HG02571 (cell line): ENCODE results near the gene BICRAL.
A peak's percentile ranks its signal among the peaks of the same experiment; 100 is the strongest.
"Not testable (repeated sequence)": the region's sequence is repeated elsewhere in the genome, so short reads cannot be mapped to it uniquely, and the experiment has no call there.

ENCODE experiments used
- ATAC-seq: cut with Tn5 transposase; IDR thresholded peaks from one replicate; pipeline ENCODE4 v1.9.1; 2021; ENCODE audit warnings: mild to moderate bottlenecking, moderate library complexity; ENCODE audit not compliant: unreplicated experiment

BICRAL gene

DNA sequence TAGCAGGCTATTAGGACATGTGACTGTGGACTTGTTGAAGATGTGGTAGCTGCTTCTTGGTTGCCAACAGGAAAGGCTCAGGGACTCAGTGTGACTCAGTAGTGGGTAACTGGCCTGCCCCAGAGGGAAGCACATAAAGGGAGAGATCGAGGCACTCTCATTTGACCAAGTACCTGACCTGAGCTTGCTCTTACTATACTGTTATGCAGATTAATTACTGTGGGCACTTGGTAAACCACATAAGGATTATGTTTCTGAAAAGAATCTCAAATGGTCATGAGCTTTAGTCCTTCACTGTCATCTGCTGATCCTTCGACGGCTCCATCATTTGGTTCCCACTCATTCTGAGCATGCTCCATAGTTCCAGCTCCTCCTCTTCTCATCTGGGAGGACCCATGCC, 49.4 kb downstream of the BICRAL start:
- ATAC-seq: no peak

DNA sequence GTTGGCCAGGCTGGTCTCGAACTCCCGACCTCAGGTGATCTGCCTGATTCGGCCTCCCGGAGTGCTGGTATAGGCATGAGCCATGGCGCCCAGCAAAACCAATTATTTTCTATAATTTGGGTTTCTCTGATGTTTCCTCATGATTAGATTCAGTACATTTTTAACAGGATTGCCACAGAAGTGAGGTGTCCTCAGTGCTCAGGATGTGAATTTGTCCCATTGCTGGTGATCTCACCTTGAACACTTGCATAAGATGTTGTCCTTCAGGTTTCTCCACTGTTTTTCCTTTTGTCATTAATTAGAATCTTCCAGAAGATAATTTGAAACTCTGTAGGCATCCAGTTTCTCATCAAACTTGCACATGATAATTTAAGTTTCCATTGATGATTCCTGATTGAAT, 52.2 kb downstream of the BICRAL start:
- ATAC-seq: no peak

DNA sequence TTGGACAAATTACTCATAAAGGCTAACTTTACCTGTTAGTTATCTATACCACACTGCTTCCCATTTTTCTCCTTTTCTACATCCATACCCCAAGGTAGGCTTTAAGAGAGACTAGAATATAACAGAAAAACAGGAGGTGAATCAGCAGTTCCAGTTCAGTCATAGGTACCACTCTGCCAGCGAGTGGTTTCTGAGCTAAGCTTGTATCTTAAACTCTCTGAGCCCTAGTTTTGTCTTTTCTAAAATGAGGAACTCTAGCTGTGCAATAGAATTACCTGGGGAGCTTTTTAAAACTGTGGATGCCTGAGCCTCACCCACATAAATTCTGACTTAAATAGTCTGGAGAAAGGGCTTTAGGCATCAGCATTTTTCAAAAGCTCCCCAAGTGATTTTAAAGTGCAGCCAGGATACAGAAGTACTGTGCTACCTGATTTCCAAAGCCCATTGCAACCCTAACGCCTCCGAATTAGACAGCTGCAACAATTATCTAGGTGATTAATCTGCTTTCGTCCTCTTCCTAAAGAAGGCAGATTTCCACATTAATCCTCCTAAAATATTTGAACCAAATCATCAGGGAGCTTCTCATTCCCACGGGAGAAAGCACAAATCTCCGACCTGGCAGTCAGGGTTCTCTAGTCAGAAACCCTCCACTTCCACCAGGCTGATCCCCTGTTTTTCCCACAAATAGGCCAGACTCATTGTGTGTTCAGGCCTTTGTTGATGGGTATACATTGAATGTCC, 60.2 kb downstream of the BICRAL start:
- no peak for ATAC-seq

DNA sequence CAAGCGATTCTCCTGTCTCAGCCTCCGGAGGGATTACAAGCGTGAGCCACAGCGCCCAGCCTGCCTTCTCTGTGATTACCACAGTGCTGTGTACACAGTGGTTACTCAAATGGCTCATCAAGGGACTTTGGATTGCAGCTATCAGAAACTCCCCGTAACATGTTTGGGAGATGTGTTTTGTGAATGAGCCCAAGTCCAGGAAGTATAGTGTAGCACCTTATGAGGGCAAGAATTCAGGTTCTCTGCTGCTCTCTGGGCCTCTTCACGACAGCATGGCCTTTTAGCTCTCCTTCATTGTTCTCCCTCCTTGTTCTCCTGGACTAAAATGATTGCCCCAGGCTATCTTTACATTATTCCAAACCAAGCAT, 63.5 kb downstream of the BICRAL start:
- no peak for ATAC-seq

DNA sequence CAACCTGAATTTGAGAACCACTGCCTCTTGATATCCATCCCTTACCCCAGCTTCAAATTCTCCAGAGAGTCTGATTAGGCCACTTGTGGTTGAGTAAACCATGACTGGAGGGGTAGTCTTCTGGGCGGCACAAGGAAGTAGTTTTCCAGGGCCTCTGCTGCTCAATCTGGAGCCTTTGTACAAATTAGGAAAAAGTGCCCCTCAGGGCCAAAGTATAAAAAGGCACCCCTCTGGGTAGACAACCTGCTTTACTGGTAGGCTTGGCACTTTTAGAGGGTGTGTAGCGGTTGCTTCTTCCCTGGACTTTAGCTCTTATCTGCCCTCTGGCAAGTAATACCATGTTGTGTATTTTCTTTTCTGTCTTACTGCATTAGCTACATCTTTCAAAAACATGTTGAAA, 64.7 kb downstream of the BICRAL start:
- ATAC-seq: no peak

DNA sequence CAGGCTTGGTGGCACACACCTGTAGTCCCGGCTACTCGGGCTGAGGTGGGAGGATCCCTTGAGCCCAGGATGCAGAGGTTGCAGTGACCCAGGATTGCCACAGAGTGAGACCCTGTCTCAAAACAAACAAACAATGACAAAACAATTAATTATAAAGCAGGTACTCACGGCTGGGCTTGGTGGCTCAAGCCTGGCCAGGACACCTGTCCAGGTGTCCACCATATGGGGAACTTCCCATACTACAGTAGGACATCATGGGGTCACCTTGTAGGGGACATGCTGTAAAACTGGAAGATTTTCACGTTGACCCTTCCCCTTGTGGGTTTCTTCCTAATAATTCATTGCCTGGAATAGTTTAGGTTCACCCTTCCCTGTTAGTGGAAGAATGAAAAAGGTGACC, 66.8 kb downstream of the BICRAL start:
- ATAC-seq: no peak

DNA sequence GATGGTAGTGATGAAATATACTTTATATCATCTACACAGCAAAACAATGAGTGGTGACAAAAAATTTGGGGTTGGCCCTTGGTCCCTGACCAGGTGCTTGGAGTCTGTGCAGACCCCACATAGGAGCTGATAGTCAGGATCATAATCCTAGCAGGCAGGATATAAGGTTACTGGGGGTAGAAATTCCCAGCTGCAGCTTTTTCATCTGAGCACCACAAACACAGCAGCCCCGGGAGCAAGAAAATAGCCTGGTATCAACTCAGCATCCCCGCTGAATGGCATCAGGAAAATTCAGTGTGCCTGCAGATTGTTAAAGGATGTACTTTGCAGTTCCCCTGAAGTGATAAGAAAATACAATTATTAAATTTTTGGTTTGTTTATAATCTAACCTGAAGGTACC, 69.7 kb downstream of the BICRAL start:
- no peak for ATAC-seq

DNA sequence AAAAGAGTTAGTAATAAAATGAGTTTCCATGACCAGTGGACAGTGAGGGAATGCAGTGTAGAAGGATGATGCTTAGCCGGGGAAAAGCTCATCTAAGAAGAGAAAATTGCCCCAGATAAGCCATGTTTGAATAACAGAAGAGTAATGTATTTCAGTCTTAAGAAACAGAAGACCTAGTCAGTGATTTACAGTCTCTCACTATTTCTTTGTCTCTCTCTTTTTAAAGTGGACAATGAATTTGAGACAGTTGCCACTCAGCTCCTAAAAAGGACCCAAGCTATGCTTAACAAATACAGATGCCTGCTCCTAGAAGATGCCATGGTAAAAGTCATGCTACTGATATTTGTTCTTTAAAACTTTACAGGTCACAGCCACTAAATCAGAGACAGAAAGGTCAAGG, 78.2 kb downstream of the BICRAL start:
- ATAC-seq: no peak

DNA sequence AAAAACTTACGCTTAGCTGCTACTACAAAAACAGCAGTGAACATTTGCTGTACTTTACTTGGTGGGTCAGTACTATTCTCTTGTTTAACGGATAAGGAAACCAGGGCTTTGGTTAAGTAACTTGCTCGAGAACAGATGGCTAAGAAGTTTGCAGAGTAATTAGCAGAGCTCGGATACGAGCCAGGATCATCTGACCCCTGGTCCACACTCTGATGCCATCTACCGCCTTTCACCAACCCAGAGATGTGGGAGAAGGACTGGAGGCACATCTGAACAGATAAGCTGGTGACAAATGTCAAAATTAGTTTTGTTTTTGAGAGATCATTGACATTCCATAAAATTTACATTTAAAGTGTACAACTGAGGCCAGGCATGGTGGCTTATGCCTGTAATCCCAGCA, 78.6 kb downstream of the BICRAL start:
- ATAC-seq: no peak

DNA sequence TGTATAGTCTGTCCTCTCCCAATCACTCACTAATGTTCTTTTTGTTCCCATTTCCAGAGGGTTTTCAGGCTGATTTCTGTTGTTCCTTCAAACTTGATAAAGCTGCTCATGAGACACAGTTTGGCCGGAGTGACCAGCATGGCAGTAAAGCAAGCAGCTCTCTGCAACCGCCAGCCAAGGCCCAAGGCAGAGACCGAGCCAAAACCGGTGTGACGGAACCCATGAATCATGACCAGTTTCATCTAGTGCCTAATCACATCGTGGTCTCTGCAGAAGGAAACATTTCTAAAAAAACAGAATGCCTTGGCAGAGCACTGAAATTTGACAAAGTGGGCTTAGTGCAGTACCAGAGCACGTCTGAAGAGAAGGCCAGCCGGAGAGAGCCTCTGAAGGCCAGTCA, 82.8 kb downstream of the BICRAL start:
- ATAC-seq: no peak

DNA sequence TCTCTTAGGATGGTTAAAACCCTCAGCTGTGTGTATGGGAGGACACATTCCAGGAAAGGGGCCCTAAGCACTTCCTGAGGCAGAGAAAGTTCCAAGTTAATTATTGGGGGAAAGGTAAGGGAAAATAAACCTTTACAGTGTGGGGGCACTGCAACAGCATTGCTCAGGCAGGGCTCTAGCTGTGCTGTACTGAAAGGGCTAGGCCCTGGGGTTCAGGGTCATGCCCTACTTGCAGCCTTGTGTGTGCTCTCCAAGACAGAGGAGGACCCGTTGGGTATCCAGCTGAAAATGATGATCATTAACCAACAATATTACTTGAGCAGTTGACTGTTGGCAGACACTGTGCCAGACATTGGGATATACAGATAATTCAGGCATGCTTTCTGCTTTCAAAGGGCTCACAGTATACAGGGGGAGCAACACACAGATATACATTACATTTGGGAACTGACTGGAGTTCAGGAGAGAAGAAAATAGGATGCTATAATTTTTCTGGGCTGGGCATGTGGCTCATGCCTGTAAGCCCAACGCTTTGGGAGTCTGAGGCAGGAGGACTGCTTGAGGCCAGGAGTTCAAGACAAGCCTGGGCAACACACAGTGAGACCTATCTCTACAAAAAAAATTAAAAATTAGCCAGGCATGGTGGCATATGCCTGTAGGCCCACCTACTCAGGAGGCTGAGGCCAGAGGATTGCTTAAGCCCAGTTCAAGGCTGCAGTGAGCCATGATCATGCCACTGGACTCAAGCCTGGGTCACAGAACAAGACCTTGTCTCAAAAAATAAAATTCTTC, 88.5 kb downstream of the BICRAL start:
- ATAC-seq: no peak

DNA sequence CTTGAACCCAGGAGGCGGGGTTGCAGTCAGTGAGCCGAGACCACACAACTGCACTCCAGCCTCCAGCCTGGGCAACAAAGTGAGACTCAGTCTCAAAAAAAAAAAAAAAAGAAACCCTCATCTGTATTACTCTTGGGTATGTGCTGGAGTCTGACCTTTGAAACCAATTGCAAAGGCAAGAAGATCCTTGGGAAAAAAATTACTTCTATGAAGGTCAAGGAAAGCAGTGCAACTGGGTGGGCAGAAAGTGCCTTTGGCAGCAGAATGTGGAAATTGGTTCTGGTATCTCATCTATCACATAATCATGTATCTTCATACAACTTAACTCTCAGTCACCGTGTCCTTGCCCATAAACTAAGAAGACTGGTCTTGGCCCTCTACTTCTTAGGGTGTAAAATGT, 89.9 kb downstream of the BICRAL start:
- ATAC-seq: no peak

DNA sequence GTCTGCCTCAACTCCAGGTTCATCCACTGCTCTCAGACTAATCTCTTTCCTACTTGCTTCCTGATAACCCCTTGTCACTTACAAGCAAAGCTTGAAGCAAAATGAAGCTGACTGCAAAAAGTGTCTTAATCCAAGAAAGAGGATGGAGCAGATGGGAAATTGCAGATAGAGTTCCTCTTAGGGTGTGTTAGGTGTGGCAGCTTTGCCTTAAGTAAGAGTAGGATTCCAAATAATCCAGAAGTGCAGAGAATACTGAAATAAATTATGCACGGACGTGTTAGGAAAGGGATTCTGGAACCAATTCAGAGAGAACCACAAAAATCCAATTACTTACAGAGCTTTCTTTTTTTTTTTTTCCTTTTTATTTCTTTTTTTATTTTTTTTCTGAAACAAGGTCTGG, 91.5 kb downstream of the BICRAL start:
- no peak for ATAC-seq

DNA sequence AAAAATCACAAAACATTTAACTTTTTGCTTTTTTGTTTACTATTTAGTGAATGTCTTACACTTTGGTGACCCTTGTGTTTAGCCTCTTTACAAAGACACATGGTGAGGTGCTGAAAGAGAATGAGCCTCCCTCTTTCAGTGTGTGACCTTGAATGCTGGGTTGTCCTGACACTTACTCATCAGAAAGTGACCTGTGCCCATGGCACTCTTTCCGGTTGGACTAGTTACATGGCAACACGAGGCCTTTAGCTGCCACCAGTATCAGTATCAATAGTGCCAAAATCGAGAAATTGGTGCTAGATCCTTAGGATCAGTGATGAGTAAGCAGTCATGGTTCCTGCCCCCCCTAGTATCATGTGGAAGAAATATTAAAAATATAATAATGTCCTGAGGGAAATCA, 95.8 kb downstream of the BICRAL start:
- ATAC-seq: no peak

DNA sequence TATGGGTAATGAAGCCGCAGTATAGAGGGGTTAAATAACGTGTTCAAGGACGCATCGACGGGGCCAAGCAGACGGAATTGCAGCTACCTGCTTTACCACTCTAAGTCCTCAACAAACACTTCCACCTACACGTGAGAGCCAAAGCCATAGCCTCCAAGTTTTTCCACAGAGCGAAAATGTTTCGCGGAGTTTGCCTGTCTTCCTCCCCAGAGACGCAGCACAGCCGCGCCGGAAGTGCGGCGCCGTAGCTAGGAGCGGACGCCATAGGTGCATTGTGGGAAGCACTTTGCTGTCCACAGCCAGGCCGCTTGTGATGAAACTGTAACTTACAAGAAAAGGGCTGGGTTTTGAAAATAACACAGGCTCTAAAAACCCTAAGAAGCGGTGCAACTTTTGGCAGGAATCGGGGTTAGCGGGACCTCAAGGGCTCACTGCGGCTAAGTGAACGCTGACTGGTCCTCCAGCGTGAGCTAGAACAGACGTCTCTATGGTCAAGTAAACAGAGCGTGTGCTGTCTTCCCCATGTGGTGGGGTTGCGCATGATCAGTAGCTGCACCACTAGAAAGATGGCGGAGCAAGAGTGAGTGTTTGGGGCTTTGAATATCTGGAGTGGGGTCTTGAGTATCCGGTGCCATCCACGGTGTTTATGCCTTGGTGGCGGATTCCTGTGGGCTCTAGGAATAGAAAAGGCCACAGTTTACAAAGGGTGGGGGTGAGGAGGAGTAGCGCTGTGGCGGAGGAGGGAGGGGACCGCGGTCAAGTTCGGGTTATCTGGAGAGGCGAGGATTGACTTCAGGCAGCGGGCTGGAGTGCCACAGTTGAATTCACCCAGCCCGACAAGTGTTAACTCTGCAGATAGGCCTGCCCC, 97.8 kb downstream of the BICRAL start, which contains the start of gene RPL7L1:
TSS of gene RPL7L1 (plus strand) at position 245 of the 868 bp plus-strand sequence. CDS start at position 540, 295 bp downstream.
- ATAC-seq: peak; percentile 87

DNA sequence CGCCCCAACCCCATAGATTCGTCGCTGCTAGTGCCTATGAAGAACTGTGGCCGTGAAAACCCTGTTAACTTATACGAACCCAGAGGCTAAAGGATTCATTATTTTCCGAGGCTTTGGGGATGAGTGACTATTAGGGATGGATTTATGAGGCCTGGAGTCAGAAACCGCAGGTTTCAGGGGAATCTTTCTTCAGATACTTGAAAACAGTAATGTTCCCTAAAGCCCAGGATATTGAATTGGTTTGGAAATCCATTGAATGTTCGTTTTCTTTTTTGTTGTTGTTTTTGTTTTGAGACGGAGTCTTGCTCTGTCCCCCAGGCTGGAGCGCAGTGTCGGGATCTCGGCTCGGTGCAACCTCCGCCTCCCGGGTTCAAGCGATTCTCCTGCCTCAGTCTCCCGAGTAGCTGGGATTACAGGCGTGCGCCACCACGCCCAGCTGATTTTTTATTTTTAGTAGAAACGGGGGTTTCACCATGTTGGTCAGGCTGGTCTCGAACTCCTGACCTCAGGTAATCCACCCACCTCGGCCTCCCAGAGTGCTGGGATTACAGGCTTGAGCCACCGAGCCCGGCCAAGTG, 98.5 kb downstream of the BICRAL start:
- not testable (repeated sequence) for ATAC-seq

DNA sequence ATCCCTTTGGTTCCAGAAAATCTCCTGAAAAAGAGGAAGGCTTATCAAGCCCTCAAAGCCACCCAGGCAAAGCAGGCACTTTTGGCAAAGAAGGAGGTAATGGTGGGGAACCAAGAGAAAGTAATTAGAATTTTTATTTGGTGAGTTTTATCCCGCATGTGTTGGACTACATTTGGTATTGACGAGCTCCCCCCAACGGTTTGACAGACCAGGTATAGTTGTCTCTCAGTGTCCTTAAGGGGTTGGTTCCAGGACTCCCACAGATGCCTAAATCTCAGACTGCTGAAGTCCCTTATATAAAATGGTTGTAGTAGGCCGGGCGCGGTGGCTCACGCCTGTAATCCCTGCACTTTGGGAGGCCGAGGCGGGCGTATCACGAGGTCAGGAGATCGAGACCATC, 99.0 kb downstream of the BICRAL start:
- ATAC-seq: not testable (repeated sequence)

DNA sequence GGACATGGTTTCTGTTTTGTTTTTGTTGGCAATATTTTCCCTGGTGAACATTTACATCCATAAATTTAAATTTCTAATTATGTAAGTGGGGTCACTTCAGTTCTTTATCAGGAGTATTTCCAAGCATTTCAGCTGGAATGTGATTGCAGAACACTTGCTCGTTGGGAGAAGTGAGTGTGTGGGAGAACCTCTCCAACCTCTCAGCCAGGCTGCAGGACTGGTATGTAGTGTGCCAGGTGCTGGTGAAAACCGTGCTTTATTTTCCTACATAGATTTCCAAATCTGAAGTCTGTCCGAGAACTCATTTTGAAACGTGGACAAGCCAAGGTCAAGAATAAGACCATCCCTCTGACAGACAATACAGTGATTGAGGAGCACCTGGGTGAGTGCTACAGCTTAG, 103.8 kb downstream of the BICRAL start:
- ATAC-seq: no peak

DNA sequence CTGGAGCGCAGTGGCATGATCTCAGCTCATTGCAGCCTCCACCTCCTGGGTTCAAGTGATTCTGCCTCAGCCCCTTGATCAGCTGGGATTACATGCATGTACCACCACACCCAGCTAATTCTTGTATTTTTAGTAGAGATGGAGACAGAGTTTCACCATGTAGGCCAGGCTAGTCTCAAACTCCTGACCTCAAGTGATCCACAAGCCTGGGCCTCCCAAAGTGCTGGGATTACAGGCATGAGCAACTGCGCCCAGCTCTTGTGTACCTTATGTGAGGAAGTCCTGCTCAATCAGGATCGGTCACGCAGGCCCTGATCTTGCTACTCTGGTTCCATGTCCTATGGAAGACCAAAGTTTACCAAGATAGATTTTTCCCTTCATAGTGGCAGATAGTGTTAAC, 106.3 kb downstream of the BICRAL start:
- ATAC-seq: not testable (repeated sequence)

DNA sequence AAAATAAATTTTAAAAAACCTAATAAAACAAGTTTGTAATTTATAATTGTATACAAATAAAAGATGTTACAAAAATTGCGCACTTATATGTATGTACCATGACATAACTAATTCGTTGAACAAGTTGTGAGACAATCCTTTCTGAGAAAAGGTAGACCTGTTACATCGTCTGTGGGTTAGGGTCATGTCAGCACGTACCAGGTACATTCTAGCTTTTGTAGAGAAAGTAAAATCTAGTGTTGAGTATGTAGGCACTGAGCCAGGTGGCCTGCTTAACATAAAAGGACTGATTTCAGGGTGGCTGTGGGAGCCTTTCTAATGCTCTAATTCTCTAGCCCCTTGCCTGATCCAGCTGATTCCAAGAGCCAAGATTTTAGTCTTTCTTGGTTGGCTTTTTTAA, 108.0 kb downstream of the BICRAL start:
- ATAC-seq: no peak
